HL-60 (cell line): ENCODE results near the gene GOLGB1.

Experiments
- DNase-seq, 2 experiments: peaks; one replicate each; pipeline ENCODE4 v3.0.0-alpha.2; 2010 to 2020; ENCODE audit warnings: low read depth in 1 of 2, low spot score in 1 of 2
- H3K27ac ChIP-seq: fragments of 250-450 bp; sonication (Bioruptor Pico); replicated peaks from 2 replicates; pipeline ENCODE4 v1.5.1; 2020; ENCODE audit warnings: mild to moderate bottlenecking, moderate library complexity
- H3K27me3 ChIP-seq: fragments of 250-450 bp; sonication (Bioruptor Pico); 2 replicates; pipeline ENCODE4 v1.5.1; 2021; ENCODE audit warnings: mild to moderate bottlenecking, moderate library complexity; ENCODE audit not compliant: insufficient read depth, poor library complexity, severe bottlenecking
- H3K4me3 ChIP-seq: replicated peaks from 2 replicates; pipeline ENCODE4 v1.5.1; 2011; ENCODE audit warnings: mild to moderate bottlenecking, control low read depth, low read length; ENCODE audit not compliant: insufficient read depth
- CTCF ChIP-seq: IDR thresholded peaks from one replicate; pipeline ENCODE4 v1.5.1; 2011; ENCODE audit warnings: low read length, control low read depth, inconsistent platforms; ENCODE audit not compliant: insufficient read depth
- GABPA ChIP-seq: IDR thresholded peaks from 2 replicates; pipeline ENCODE4 v1.6.1; 2012; ENCODE audit warnings: low read depth
- POLR2AphosphoS5 ChIP-seq: IDR thresholded peaks from 2 replicates; pipeline ENCODE4 v1.6.1; 2012; ENCODE audit warnings: low read depth
- REST ChIP-seq: IDR thresholded peaks from 2 replicates; pipeline ENCODE4 v1.6.1; 2012; ENCODE audit warnings: low read depth; ENCODE audit not compliant: insufficient replicate concordance
- SPI1 ChIP-seq: IDR thresholded peaks from 2 replicates; pipeline ENCODE4 v1.6.1; 2012; ENCODE audit warnings: low read depth, mild to moderate bottlenecking, borderline replicate concordance

Gene GOLGB1

GRCh38 chr3:121707531-121708273 is 41.8 kb downstream of the GOLGB1 start:
- no peaks in the 10 kb centered on the region for H3K27me3 ChIP-seq
- DNase-seq = no peak
- no peak overlapping the region for H3K4me3 ChIP-seq
- H3K27ac ChIP-seq = no peak overlapping the region
- TF ChIP-seq GABPA (no peak), CTCF (no peak), REST (no peak), SPI1 (no peak), POLR2AphosphoS5 (no peak)

GRCh38 chr3:121705541-121705940 is 44.0 kb downstream of the GOLGB1 start:
- no peak overlapping the region for H3K4me3 ChIP-seq
- H3K27me3 ChIP-seq = no peaks in the 10 kb centered on the region
- TF ChIP-seq POLR2AphosphoS5 (no peak), CTCF (no peak), SPI1 (no peak), GABPA (no peak), REST (no peak)
- H3K27ac ChIP-seq = no peak overlapping the region
- no peak for DNase-seq

- H3K27me3 ChIP-seq = no peaks in the 10 kb centered on the region
- DNase-seq = no peak
- TF ChIP-seq CTCF (no peak), REST (no peak), POLR2AphosphoS5 (no peak), GABPA (no peak)
- no peak overlapping the region for H3K27ac ChIP-seq
- no peak overlapping the region for H3K4me3 ChIP-seq
Observed at GRCh38 chr3:121703973-121704372, 45.6 kb downstream of the GOLGB1 start.
